Breast epithelium (tissue), 4 donors: ENCODE data around the gene CYTH1. TPM values are rescaled to one million over a fixed set of nuclear protein-coding genes. Genes with fewer than 3 reads are reported as not detected.

ENCODE experiments used
- DNase-seq, 2 donors: peaks; one replicate each; pipeline ENCODE4 v3.0.0-alpha.2; 2019; ENCODE audit warnings: low spot score in 2 of 2
- H3K27ac ChIP-seq, 2 donors: fragments of 200-600 bp; sonication (generic) in 1 of 2; one replicate each; pipeline ENCODE4 v1.5.1; 2016 to 2019; ENCODE audit warnings: mild to moderate bottlenecking in 1 of 2
- H3K27me3 ChIP-seq, 2 donors: fragments of 200-600 bp; sonication (generic) in 1 of 2; one replicate each; pipeline versions ENCODE4 v1.5.1 to v1.6.0; 2017 to 2019; ENCODE audit warnings: control low read depth in 1 of 2, mild to moderate bottlenecking in 1 of 2
- H3K36me3 ChIP-seq: fragments of 200-600 bp; one replicate; pipeline ENCODE4 v1.5.1; 2019
- H3K4me1 ChIP-seq, 2 donors: fragments of 200-600 bp; sonication (generic); one replicate each; pipeline ENCODE4 v1.5.1; 2016 to 2019; ENCODE audit warnings: control low read depth in 1 of 2
- H3K4me3 ChIP-seq, 3 donors: fragments of 200-600 bp; sonication (generic); 1 replicate in 2 of 3; 2 replicates in 1 of 3; pipeline ENCODE4 v1.5.1; 2016 to 2019; ENCODE audit warnings: mild to moderate bottlenecking in 3 of 3, moderate library complexity in 2 of 3
- H3K9me3 ChIP-seq, 2 donors: fragments of 200-600 bp; sonication (generic) in 1 of 2; one replicate each; pipeline ENCODE4 v1.5.1; 2016 to 2019; ENCODE audit warnings: control low read depth in 1 of 2
- CTCF ChIP-seq, 3 donors: fragments of 450-650 bp; IDR thresholded peaks; one replicate each; pipeline ENCODE4 v1.5.1; 2016 to 2017; ENCODE audit warnings: antibody characterized with exemption in 3 of 3, mild to moderate bottlenecking in 3 of 3, moderate library complexity in 3 of 3
- POLR2A ChIP-seq: fragments of 450-650 bp; IDR thresholded peaks from one replicate; pipeline ENCODE4 v1.6.1; 2016; ENCODE audit warnings: antibody characterized with exemption, mild to moderate bottlenecking, moderate library complexity
- POLR2AphosphoS5 ChIP-seq, 3 donors: sonication (generic); formaldehyde crosslinking; IDR thresholded peaks; one replicate each; pipeline ENCODE4 v1.6.1; 2017; ENCODE audit warnings: antibody characterized with exemption in 3 of 3
- intact Hi-C: fragments of 100-400 bp; cut with DNase I; formaldehyde crosslinking; loops from one replicate; pipeline ENCODE4 v1.15.1; 2023; ENCODE audit warnings: low total_unique reads
- total RNA-seq, 3 donors: library from RNA; depleted of rRNA; stranded (reverse); fragments of >200 nt; gene quantifications; one replicate each; pipeline ENCODE4 v1.1.0, GENCODE V29; 2016

CYTH1 gene
- total RNA-seq, 3 donors from 2014 or later = 49.5 to 64.8 (median 50.7) TPM

- H3K27me3 ChIP-seq = no peaks in the 10 kb centered on the region
- H3K4me3 ChIP-seq = no peak overlapping the region
- no peak for DNase-seq
- peaks cover 11% of the 10 kb centered on the region for H3K36me3 ChIP-seq
- TF ChIP-seq CTCF (IDR thresholded peaks at IDR 0.05) = no peak
- TF ChIP-seq POLR2AphosphoS5 (IDR thresholded peaks at IDR 0.05) = no peak
- no peak for TF ChIP-seq POLR2A
- no peaks in the 10 kb centered on the region for H3K4me1 ChIP-seq
- intact Hi-C loops = no loop called here
- H3K9me3 ChIP-seq = no peaks in the 10 kb centered on the region
- no peak overlapping the region for H3K27ac ChIP-seq
Measured at GRCh38 chr17:78675316-78675616, 106.8 kb downstream of the CYTH1 start.

- no peak for TF ChIP-seq POLR2AphosphoS5 (IDR thresholded peaks at IDR 0.05)
- TF ChIP-seq CTCF (IDR thresholded peaks at IDR 0.05) = no peak
- TF ChIP-seq POLR2A = no peak
- no peak overlapping the region for H3K4me3 ChIP-seq
- no peaks in the 10 kb centered on the region for H3K9me3 ChIP-seq
- no peak for DNase-seq
- intact Hi-C loops = no loop called here
- no peaks in the 10 kb centered on the region for H3K27me3 ChIP-seq
- H3K36me3 ChIP-seq = peaks cover 6% of the 10 kb centered on the region
- H3K27ac ChIP-seq = no peak overlapping the region
- no peaks in the 10 kb centered on the region for H3K4me1 ChIP-seq
Measured at GRCh38 chr17:78674595-78675315, 107.3 kb downstream of the CYTH1 start.

GRCh38 chr17:78674156-78674555 is 107.9 kb downstream of the CYTH1 start:
- H3K4me3 ChIP-seq = no peak overlapping the region
- TF ChIP-seq POLR2AphosphoS5 (IDR thresholded peaks at IDR 0.05) = no peak
- TF ChIP-seq CTCF (IDR thresholded peaks at IDR 0.05) = no peak
- no peak for TF ChIP-seq POLR2A
- no peak overlapping the region for H3K27ac ChIP-seq
- no peak for DNase-seq
- no peaks in the 10 kb centered on the region for H3K4me1 ChIP-seq
- no peaks in the 10 kb centered on the region for H3K9me3 ChIP-seq
- H3K27me3 ChIP-seq = no peaks in the 10 kb centered on the region
- H3K36me3 ChIP-seq = no peaks in the 10 kb centered on the region
- intact Hi-C loops = no loop called here

- Histone ChIP-seq H3K4me1 (no peaks in the 10 kb centered on the region), H3K9me3 (no peaks in the 10 kb centered on the region), H3K4me3 (no peak overlapping the region), H3K27ac (no peak overlapping the region), H3K27me3 (no peaks in the 10 kb centered on the region), H3K36me3 (no peaks in the 10 kb centered on the region)
- intact Hi-C loops = no loop called here
- TF ChIP-seq POLR2A (no peak), POLR2AphosphoS5 (IDR thresholded peaks at IDR 0.05) (no peak), CTCF (IDR thresholded peaks at IDR 0.05) (no peak)
- no peak for DNase-seq
Measured at GRCh38 chr17:78673395-78673794, 108.7 kb downstream of the CYTH1 start.

GRCh38 chr17:78672871-78673371 is 109.2 kb downstream of the CYTH1 start:
- H3K9me3 ChIP-seq = no peaks in the 10 kb centered on the region
- TF ChIP-seq POLR2A (no peak), CTCF (IDR thresholded peaks at IDR 0.05) (no peak), POLR2AphosphoS5 (IDR thresholded peaks at IDR 0.05) (no peak)
- DNase-seq = no peak
- H3K4me1 ChIP-seq = no peaks in the 10 kb centered on the region
- H3K27ac ChIP-seq = no peak overlapping the region
- no peak overlapping the region for H3K4me3 ChIP-seq
- no peaks in the 10 kb centered on the region for H3K36me3 ChIP-seq
- intact Hi-C loops = no loop called here
- no peaks in the 10 kb centered on the region for H3K27me3 ChIP-seq
